ENCODE data around the gene OTX2.

Gene OTX2

GRCh38 chr14:56814969-56815700 lies 4.9 kb upstream of the OTX2 start:
- CTCF ChIA-PET: interaction anchor here (0.5 kb wide), 1 partner anchor 1386 kb away, joined by 3 read pairs; no protein-coding TSS in a partner anchor
- POLR2A ChIA-PET: no interaction called here
- TF ChIP-seq, protein P1, sequence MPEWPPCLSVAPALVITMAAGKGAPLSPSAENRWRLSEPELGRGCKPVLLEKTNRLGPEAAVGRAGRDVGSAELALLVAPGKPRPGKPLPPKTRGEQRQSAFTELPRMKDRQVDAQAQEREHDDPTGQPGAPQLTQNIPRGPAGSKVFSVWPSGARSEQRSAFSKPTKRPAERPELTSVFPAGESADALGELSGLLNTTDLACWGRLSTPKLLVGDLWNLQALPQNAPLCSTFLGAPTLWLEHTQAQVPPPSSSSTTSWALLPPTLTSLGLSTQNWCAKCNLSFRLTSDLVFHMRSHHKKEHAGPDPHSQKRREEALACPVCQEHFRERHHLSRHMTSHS (tag by site-specific recombination; IDR thresholded peaks at IDR 0.05): no peak
- no peak for TF ChIP-seq ZNF184 (tag by site-specific recombination; IDR thresholded peaks at IDR 0.05)
- TF ChIP-seq ZNF658 (tag by site-specific recombination; IDR thresholded peaks at IDR 0.05): no peak
- TF ChIP-seq, protein P2, sequence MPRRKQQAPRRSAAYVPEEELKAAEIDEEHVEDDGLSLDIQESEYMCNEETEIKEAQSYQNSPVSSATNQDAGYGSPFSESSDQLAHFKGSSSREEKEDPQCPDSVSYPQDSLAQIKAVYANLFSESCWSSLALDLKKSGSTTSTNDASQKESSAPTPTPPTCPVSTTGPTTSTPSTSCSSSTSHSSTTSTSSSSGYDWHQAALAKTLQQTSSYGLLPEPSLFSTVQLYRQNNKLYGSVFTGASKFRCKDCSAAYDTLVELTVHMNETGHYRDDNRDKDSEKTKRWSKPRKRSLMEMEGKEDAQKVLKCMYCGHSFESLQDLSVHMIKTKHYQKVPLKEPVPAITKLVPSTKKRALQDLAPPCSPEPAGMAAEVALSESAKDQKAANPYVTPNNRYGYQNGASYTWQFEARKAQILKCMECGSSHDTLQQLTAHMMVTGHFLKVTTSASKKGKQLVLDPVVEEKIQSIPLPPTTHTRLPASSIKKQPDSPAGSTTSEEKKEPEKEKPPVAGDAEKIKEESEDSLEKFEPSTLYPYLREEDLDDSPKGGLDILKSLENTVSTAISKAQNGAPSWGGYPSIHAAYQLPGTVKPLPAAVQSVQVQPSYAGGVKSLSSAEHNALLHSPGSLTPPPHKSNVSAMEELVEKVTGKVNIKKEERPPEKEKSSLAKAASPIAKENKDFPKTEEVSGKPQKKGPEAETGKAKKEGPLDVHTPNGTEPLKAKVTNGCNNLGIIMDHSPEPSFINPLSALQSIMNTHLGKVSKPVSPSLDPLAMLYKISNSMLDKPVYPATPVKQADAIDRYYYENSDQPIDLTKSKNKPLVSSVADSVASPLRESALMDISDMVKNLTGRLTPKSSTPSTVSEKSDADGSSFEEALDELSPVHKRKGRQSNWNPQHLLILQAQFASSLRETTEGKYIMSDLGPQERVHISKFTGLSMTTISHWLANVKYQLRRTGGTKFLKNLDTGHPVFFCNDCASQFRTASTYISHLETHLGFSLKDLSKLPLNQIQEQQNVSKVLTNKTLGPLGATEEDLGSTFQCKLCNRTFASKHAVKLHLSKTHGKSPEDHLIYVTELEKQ (tag by site-specific recombination; IDR thresholded peaks at IDR 0.05; ENCODE audit: borderline replicate concordance): no peak
- H3K36me3 ChIP-seq (ENCODE audit: control insufficient read depth in 2 of 2, insufficient read depth in 1 of 2, low read length in 2 of 2): no peaks in the 10 kb centered on the region
- H3K4me3 ChIP-seq (ENCODE audit: low read depth, low read length): no peak overlapping the region
- H3K4me1 ChIP-seq (ENCODE audit: control insufficient read depth, insufficient read depth, low read length): no peaks in the 10 kb centered on the region; the same call in none of the 2 replicates
- no peaks in the 10 kb centered on the region for H3K9me3 ChIP-seq (ENCODE audit: control insufficient read depth, insufficient read depth, low read depth, low read length)
- no peak overlapping the region for H3K27ac ChIP-seq (ENCODE audit: extremely low read depth, low read depth, low read length)

GRCh38 chr14:56814519-56814959 lies 4.3 kb upstream of the OTX2 start:
- CTCF ChIA-PET: interaction anchor here (0.5 to 1.5 kb wide), 2 partner anchors 155 to 1385 kb away, joined by 3 read pairs; no protein-coding TSS in a partner anchor
- Histone ChIP-seq H3K4me1 (ENCODE audit: control insufficient read depth, insufficient read depth, low read length) (no peaks in the 10 kb centered on the region; the same call in none of the 2 replicates), H3K4me3 (ENCODE audit: low read depth, low read length) (no peak overlapping the region), H3K36me3 (ENCODE audit: control insufficient read depth in 2 of 2, insufficient read depth in 1 of 2, low read length in 2 of 2) (no peaks in the 10 kb centered on the region), H3K27ac (ENCODE audit: extremely low read depth, low read depth, low read length) (no peak overlapping the region), H3K9me3 (ENCODE audit: control insufficient read depth, insufficient read depth, low read depth, low read length) (no peaks in the 10 kb centered on the region)
- POLR2A ChIA-PET: no interaction called here
- TF ChIP-seq TRIM28 (IDR thresholded peaks at IDR 0.05; ENCODE audit: borderline replicate concordance, low read length) (no peak), ZBTB48 (tag by site-specific recombination; IDR thresholded peaks at IDR 0.05) (peak; percentile 42; the same call in 1 of the 2 replicates), ZNF600 (tag by site-specific recombination; IDR thresholded peaks at IDR 0.05) (0 out of 2 replicates have a peak, but pooled peaks have one; percentile 22), IKZF3 (tag by site-specific recombination; IDR thresholded peaks at IDR 0.05) (no peak)

DNA sequence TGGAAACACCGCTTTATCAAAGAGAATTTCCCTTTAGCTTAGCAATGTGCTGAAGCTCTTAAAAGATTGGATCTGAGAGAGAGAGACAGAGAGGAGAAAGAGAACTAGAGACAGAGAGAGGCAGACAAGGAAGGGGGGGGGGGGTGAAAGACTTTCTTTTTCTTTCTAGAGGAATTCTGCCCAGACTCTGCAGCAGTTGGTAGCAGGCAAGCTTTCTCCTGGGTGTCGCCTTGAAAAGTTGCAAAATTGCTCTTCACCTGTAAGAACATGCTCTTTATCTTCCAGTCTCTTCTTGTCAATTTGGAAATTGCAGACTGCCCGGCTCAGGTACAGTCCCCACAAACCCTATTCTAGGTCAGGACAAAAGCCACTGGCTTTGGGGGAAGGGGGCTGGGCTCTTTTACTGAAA lies 2.9 kb upstream of the OTX2 start:
- CTCF ChIA-PET: interaction anchor here (1.1 to 1.5 kb wide), 2 partner anchors 10 to 154 kb away, joined by 3 read pairs; no protein-coding TSS in a partner anchor
- Histone ChIP-seq H3K27ac (ENCODE audit: extremely low read depth, low read depth, low read length) (no peak overlapping the region), H3K9me3 (ENCODE audit: control insufficient read depth, insufficient read depth, low read depth, low read length) (no peaks in the 10 kb centered on the region), H3K36me3 (ENCODE audit: control insufficient read depth in 2 of 2, insufficient read depth in 1 of 2, low read length in 2 of 2) (no peaks in the 10 kb centered on the region), H3K4me3 (ENCODE audit: low read depth, low read length) (no peak overlapping the region), H3K4me1 (ENCODE audit: control insufficient read depth, insufficient read depth, low read length) (no peaks in the 10 kb centered on the region; the same call in none of the 2 replicates)
- POLR2A ChIA-PET: no interaction called here
- TF ChIP-seq ZNF521 (tag by site-specific recombination; IDR thresholded peaks at IDR 0.05) (no peak), ZNF391 (tag by site-specific recombination; IDR thresholded peaks at IDR 0.05; ENCODE audit: borderline replicate concordance, low read depth) (no peak), SALL2 (tag by site-specific recombination; IDR thresholded peaks at IDR 0.05; ENCODE audit: borderline replicate concordance) (no peak), BCL11A (tag by site-specific recombination; IDR thresholded peaks at IDR 0.05; ENCODE audit: low read depth) (no peak), ZNF701 (tag by site-specific recombination; IDR thresholded peaks at IDR 0.05) (no peak), ZNF202 (tag by site-specific recombination; IDR thresholded peaks at IDR 0.05; ENCODE audit: borderline replicate concordance) (no peak), FEZF1 (tag by site-specific recombination; IDR thresholded peaks at IDR 0.05) (no peak), ZNF549 (tag by site-specific recombination; IDR thresholded peaks at IDR 0.05) (no peak)
- TF ChIP-seq, protein P3, sequence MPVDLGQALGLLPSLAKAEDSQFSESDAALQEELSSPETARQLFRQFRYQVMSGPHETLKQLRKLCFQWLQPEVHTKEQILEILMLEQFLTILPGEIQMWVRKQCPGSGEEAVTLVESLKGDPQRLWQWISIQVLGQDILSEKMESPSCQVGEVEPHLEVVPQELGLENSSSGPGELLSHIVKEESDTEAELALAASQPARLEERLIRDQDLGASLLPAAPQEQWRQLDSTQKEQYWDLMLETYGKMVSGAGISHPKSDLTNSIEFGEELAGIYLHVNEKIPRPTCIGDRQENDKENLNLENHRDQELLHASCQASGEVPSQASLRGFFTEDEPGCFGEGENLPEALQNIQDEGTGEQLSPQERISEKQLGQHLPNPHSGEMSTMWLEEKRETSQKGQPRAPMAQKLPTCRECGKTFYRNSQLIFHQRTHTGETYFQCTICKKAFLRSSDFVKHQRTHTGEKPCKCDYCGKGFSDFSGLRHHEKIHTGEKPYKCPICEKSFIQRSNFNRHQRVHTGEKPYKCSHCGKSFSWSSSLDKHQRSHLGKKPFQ (tag by site-specific recombination; IDR thresholded peaks at IDR 0.05): no peak
- TF ChIP-seq, protein P4, sequence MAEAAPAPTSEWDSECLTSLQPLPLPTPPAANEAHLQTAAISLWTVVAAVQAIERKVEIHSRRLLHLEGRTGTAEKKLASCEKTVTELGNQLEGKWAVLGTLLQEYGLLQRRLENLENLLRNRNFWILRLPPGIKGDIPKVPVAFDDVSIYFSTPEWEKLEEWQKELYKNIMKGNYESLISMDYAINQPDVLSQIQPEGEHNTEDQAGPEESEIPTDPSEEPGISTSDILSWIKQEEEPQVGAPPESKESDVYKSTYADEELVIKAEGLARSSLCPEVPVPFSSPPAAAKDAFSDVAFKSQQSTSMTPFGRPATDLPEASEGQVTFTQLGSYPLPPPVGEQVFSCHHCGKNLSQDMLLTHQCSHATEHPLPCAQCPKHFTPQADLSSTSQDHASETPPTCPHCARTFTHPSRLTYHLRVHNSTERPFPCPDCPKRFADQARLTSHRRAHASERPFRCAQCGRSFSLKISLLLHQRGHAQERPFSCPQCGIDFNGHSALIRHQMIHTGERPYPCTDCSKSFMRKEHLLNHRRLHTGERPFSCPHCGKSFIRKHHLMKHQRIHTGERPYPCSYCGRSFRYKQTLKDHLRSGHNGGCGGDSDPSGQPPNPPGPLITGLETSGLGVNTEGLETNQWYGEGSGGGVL (tag by site-specific recombination; IDR thresholded peaks at IDR 0.05): no peak

Measured in HEK293 (cell line).